ENCODE measurements around the gene UTP25. TPM values are rescaled to one million over a fixed set of nuclear protein-coding genes. Genes with fewer than 3 reads are reported as not detected.
"Not testable (repeated sequence)": the region's sequence is repeated elsewhere in the genome, so short reads cannot be mapped to it uniquely, and the experiment has no call there.

Gene UTP25
- total RNA-seq, 1 donor from 2014 or later, result 13.8 TPM

- no peak for DNase-seq (ENCODE audit: low spot score)
Observed at GRCh38 chr1:209871430-209871829, 43.7 kb downstream of the UTP25 start.

- DNase-seq (ENCODE audit: low spot score), result no peak
Observed at GRCh38 chr1:209873067-209873799, 45.5 kb downstream of the UTP25 start.

GRCh38 chr1:209875515-209875914, 47.7 kb downstream of the UTP25 start:
- DNase-seq (ENCODE audit: low spot score), result no peak

GRCh38 chr1:209876078-209876800, 48.5 kb downstream of the UTP25 start:
- DNase-seq (ENCODE audit: low spot score), result no peak

GRCh38 chr1:209877087-209877764, 49.5 kb downstream of the UTP25 start:
- DNase-seq (ENCODE audit: low spot score), result no peak

GRCh38 chr1:209878964-209879363, 51.2 kb downstream of the UTP25 start:
- no peak for DNase-seq (ENCODE audit: low spot score)

- no peak for DNase-seq (ENCODE audit: low spot score)
Observed at GRCh38 chr1:209879539-209879938, 51.8 kb downstream of the UTP25 start.

- DNase-seq (ENCODE audit: low spot score), result no peak
Observed at GRCh38 chr1:209880031-209880430, 52.3 kb downstream of the UTP25 start.

- no peak for DNase-seq (ENCODE audit: low spot score)
Observed at GRCh38 chr1:209881619-209882018, 53.8 kb downstream of the UTP25 start.

GRCh38 chr1:209882286-209882685, 54.5 kb downstream of the UTP25 start:
- DNase-seq (ENCODE audit: low spot score), result no peak

GRCh38 chr1:209882942-209883340, 55.2 kb downstream of the UTP25 start:
- no peak for DNase-seq (ENCODE audit: low spot score)

- DNase-seq (ENCODE audit: low spot score), result no peak
Observed at GRCh38 chr1:209883341-209883971, 55.7 kb downstream of the UTP25 start.

GRCh38 chr1:209884249-209884648, 56.5 kb downstream of the UTP25 start:
- DNase-seq (ENCODE audit: low spot score), result no peak

GRCh38 chr1:209884665-209885117, 56.9 kb downstream of the UTP25 start:
- no peak for DNase-seq (ENCODE audit: low spot score)

GRCh38 chr1:209885403-209886218, 57.8 kb downstream of the UTP25 start:
- DNase-seq (ENCODE audit: low spot score), result no peak

GRCh38 chr1:209886219-209886536, 58.4 kb downstream of the UTP25 start:
- DNase-seq (ENCODE audit: low spot score), result no peak

GRCh38 chr1:209888291-209889076, 60.7 kb downstream of the UTP25 start:
- not testable (repeated sequence) for DNase-seq (ENCODE audit: low spot score)

- DNase-seq (ENCODE audit: low spot score), result no peak
Observed at GRCh38 chr1:209889077-209889418, 61.3 kb downstream of the UTP25 start.

GRCh38 chr1:209890641-209891330, 63.0 kb downstream of the UTP25 start:
- DNase-seq (ENCODE audit: low spot score), result no peak

GRCh38 chr1:209893751-209894150, 66.0 kb downstream of the UTP25 start:
- DNase-seq (ENCODE audit: low spot score), result no peak
